ENCODE data around the gene KRT38.

DNA sequence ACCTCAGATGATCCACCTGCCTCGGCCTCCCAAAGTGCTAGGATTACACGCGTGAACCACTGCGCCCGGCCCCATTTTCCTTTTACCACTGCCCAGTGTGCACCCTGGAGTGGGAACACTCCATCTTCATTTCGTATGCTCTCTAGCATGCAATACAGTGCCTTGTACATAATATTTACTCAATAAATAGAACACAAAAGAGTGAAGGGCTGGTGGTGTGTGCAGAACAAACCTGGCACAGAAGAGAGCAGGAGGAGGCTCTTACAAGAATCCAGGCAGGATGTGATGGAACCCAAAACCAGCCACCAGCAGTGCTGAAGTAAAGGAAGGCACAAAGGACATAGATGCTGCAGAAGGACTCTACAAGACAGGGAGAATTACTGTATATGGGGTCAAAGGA is 23.7 kb downstream of the KRT38 start:
- TF ChIP-seq, protein P1, sequence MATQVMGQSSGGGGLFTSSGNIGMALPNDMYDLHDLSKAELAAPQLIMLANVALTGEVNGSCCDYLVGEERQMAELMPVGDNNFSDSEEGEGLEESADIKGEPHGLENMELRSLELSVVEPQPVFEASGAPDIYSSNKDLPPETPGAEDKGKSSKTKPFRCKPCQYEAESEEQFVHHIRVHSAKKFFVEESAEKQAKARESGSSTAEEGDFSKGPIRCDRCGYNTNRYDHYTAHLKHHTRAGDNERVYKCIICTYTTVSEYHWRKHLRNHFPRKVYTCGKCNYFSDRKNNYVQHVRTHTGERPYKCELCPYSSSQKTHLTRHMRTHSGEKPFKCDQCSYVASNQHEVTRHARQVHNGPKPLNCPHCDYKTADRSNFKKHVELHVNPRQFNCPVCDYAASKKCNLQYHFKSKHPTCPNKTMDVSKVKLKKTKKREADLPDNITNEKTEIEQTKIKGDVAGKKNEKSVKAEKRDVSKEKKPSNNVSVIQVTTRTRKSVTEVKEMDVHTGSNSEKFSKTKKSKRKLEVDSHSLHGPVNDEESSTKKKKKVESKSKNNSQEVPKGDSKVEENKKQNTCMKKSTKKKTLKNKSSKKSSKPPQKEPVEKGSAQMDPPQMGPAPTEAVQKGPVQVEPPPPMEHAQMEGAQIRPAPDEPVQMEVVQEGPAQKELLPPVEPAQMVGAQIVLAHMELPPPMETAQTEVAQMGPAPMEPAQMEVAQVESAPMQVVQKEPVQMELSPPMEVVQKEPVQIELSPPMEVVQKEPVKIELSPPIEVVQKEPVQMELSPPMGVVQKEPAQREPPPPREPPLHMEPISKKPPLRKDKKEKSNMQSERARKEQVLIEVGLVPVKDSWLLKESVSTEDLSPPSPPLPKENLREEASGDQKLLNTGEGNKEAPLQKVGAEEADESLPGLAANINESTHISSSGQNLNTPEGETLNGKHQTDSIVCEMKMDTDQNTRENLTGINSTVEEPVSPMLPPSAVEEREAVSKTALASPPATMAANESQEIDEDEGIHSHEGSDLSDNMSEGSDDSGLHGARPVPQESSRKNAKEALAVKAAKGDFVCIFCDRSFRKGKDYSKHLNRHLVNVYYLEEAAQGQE (IDR thresholded peaks at IDR 0.05; ENCODE audit: insufficient read depth in 1 of 2, low read depth in 2 of 2, low read length in 2 of 2) = no peak
- TF ChIP-seq SIN3A (IDR thresholded peaks at IDR 0.05; ENCODE audit: borderline replicate concordance, insufficient read depth, low read length) = no peak
- no peak for TF ChIP-seq TAF1 (IDR thresholded peaks at IDR 0.05; ENCODE audit: borderline replicate concordance, insufficient read depth, low read length)

All from PFSK-1 (cell line).